SK-N-SH (cell line): ENCODE data around the gene PLCG2. TPM values are rescaled to one million over a fixed set of nuclear protein-coding genes. Genes with fewer than 3 reads are reported as not detected.

Experiments
- CTCF ChIA-PET: fragments of 300-600, 350-600 bp; formaldehyde crosslinking; extraction: SDS; loops from one replicate; lab custom pipeline; 2021; lab: Yijun Ruan, JAX
- POLR2A ChIA-PET: fragments of 350-600 bp; sonication (Branson Sonifier 250); formaldehyde crosslinking; extraction: SDS; loops from one replicate; lab custom pipeline; 2020; ENCODE audit warnings: antibody characterized with exemption, inconsistent platforms; lab: Yijun Ruan, JAX
- DNase-seq: peaks from one replicate; pipeline ENCODE4 v3.0.0; 2012
- H2AFZ ChIP-seq: fragments of 200-600 bp; sonication (generic); 2 replicates; pipeline ENCODE4 v1.8.1; 2016; ENCODE audit warnings: antibody characterized with exemption, mild to moderate bottlenecking, low read depth
- H3F3A ChIP-seq: fragments of 200-600 bp; sonication (generic); replicated peaks from 2 replicates; pipeline ENCODE3; 2016; ENCODE audit warnings: antibody characterized with exemption, mild to moderate bottlenecking; ENCODE audit not compliant: insufficient read depth
- H3K27ac ChIP-seq, 2 experiments: fragments of 200-500 bp in 1 of 2; fragments of 200-600 bp in 1 of 2; sonication (Bioruptor generic) in 1 of 2; sonication (generic), shearing (Covaris generic) in 1 of 2; 2 replicates each; pipeline versions ENCODE4 v1.5.1 to v1.6.1; 2014 to 2016; ENCODE audit warnings: low read depth in 2 of 2, inconsistent platforms in 1 of 2, low read length in 1 of 2, mild to moderate bottlenecking in 1 of 2, mixed read lengths in 1 of 2
- H3K27me3 ChIP-seq: fragments of 200-600 bp; sonication (generic), shearing (Covaris generic); 2 replicates; pipeline ENCODE4 v1.6.1; 2016; ENCODE audit warnings: mixed run types; ENCODE audit not compliant: insufficient read depth
- H3K36me3 ChIP-seq, 2 experiments: fragments of 200-500 bp in 1 of 2; fragments of 200-600 bp in 1 of 2; sonication (Bioruptor generic) in 1 of 2; sonication (generic) in 1 of 2; replicated peaks in 1 of 2; 2 replicates each; pipeline versions ENCODE3 to v1.5.1; 2014 to 2016; ENCODE audit warnings: low read length in 1 of 2, mild to moderate bottlenecking in 1 of 2; ENCODE audit not compliant: insufficient read depth in 2 of 2, control insufficient read depth in 1 of 2
- H3K4me1 ChIP-seq, 2 experiments: fragments of 200-500 bp in 1 of 2; fragments of 200-600 bp in 1 of 2; sonication (Bioruptor generic) in 1 of 2; sonication (generic), shearing (Covaris generic) in 1 of 2; 2 replicates each; pipeline versions ENCODE4 v1.5.1 to v1.6.1; 2014 to 2016; ENCODE audit warnings: low read depth in 1 of 2, low read length in 1 of 2, mixed run types in 1 of 2; ENCODE audit not compliant: insufficient read depth in 2 of 2, control insufficient read depth in 1 of 2
- H3K4me2 ChIP-seq: fragments of 200-600 bp; sonication (generic), shearing (Covaris generic); 2 replicates; pipeline ENCODE4 v1.6.1; 2017; ENCODE audit warnings: mixed run types
- H3K4me3 ChIP-seq, 2 experiments: fragments of 200-500 bp in 1 of 2; fragments of 200-600 bp in 1 of 2; sonication (Bioruptor generic) in 1 of 2; sonication (generic), shearing (Covaris generic) in 1 of 2; 2 replicates each; pipeline versions ENCODE4 v1.5.1 to v1.8.1; 2014 to 2016; ENCODE audit warnings: low read depth in 2 of 2, inconsistent platforms in 1 of 2, low read length in 1 of 2, mild to moderate bottlenecking in 1 of 2, mixed read lengths in 1 of 2, moderate library complexity in 1 of 2
- H3K79me2 ChIP-seq: fragments of 200-600 bp; sonication (generic); 2 replicates; pipeline ENCODE4 v1.8.1; 2017; ENCODE audit warnings: mild to moderate bottlenecking; ENCODE audit not compliant: insufficient read depth
- H3K9ac ChIP-seq: fragments of 200-600 bp; sonication (generic); 2 replicates; pipeline ENCODE4 v1.6.1; 2017; ENCODE audit warnings: mixed run types
- H3K9me2 ChIP-seq: fragments of 200-600 bp; sonication (generic); 2 replicates; pipeline ENCODE4 v1.6.1; 2017; ENCODE audit warnings: mixed run types
- H3K9me3 ChIP-seq: fragments of 200-600 bp; sonication (generic); 2 replicates; pipeline ENCODE4 v1.6.1; 2017; ENCODE audit warnings: mixed run types, mild to moderate bottlenecking, moderate library complexity
- H4K20me1 ChIP-seq: fragments of 200-600 bp; sonication (generic); 2 replicates; pipeline ENCODE4 v1.6.1; 2017; ENCODE audit warnings: mild to moderate bottlenecking, mixed run types; ENCODE audit not compliant: insufficient read depth
- CHD2 ChIP-seq: fragments of 150-350 bp; IDR thresholded peaks from 2 replicates; pipeline ENCODE4 v1.6.1; 2018; ENCODE audit warnings: low read length; ENCODE audit not compliant: partially characterized antibody
- ELF1 ChIP-seq: IDR thresholded peaks from 2 replicates; pipeline ENCODE4 v1.4.0; 2012
- EP300 ChIP-seq, 2 experiments: IDR thresholded peaks; 2 replicates each; pipeline versions ENCODE4 v1.4.0 to v1.6.1; 2012; ENCODE audit warnings: borderline replicate concordance in 1 of 2, low read depth in 1 of 2, low read length in 1 of 2
- FOXJ3 ChIP-seq: sonication (generic); formaldehyde crosslinking; IDR thresholded peaks from 2 replicates; pipeline ENCODE4 v1.5.1; 2020; ENCODE audit warnings: mild to moderate bottlenecking, missing genetic modification reagents
- GABPA ChIP-seq: IDR thresholded peaks from 2 replicates; pipeline ENCODE4 v1.4.0; 2012; ENCODE audit warnings: low read depth, mild to moderate bottlenecking
- JUND ChIP-seq: IDR thresholded peaks from 2 replicates; pipeline ENCODE4 v1.4.0; 2012
- MXI1 ChIP-seq: IDR thresholded peaks from 2 replicates; pipeline ENCODE4 v1.6.1; 2012; ENCODE audit warnings: mild to moderate bottlenecking, low read depth, low read length, improper control_type of control experiment
- NFIC ChIP-seq: IDR thresholded peaks from 2 replicates; pipeline ENCODE4 v1.4.0; 2012; ENCODE audit warnings: borderline replicate concordance
- NRF1 ChIP-seq: IDR thresholded peaks from 2 replicates; pipeline ENCODE4 v1.6.1; 2012; ENCODE audit warnings: low read depth, mild to moderate bottlenecking, low read length
- POLR2AphosphoS5 ChIP-seq: IDR thresholded peaks from 2 replicates; pipeline ENCODE4 v1.6.1; 2012; ENCODE audit warnings: low read depth, low read length
- RXRA ChIP-seq: IDR thresholded peaks from 2 replicates; pipeline ENCODE4 v1.4.0; 2012; ENCODE audit warnings: low read depth, mild to moderate bottlenecking, borderline replicate concordance
- SIN3A ChIP-seq: IDR thresholded peaks from 2 replicates; pipeline ENCODE4 v1.6.1; 2012; ENCODE audit warnings: low read depth, mild to moderate bottlenecking, low read length, moderate library complexity, borderline replicate concordance
- TCF12 ChIP-seq: IDR thresholded peaks from 2 replicates; pipeline ENCODE4 v1.4.0; 2012
- TEAD4 ChIP-seq: IDR thresholded peaks from 2 replicates; pipeline ENCODE4 v1.4.0; 2012; ENCODE audit warnings: mild to moderate bottlenecking, borderline replicate concordance; ENCODE audit not compliant: insufficient read depth
- YY1 ChIP-seq: IDR thresholded peaks from 2 replicates; pipeline ENCODE4 v1.4.0; 2012; ENCODE audit warnings: low read depth, mild to moderate bottlenecking
- WGBS: methylation state at CpG from one replicate; pipeline ENCODE4 v1.1.6; 2017; ENCODE audit warnings: low lambda C conversion rate; 5-methylcytosine and 5-hydroxymethylcytosine counted together
- polyA plus RNA-seq, 3 experiments: library from polyadenylated mRNA; depleted of rRNA; stranded (reverse); fragments of >200 nt; gene quantifications; 2 replicates each; pipeline ENCODE4 v1.2.3, GENCODE V29; 2012
- TF ChIP-seq, protein P1 (sequence below): fragments of 150-350 bp; IDR thresholded peaks from 2 replicates; pipeline ENCODE4 v1.6.1; 2017; ENCODE audit warnings: antibody characterized with exemption, low read length, low read depth, borderline replicate concordance
- TF ChIP-seq, protein P2 (sequence below): IDR thresholded peaks from 2 replicates; pipeline ENCODE4 v1.4.0; 2012; ENCODE audit warnings: low read depth, borderline replicate concordance
- TF ChIP-seq, protein P3 (sequence below): IDR thresholded peaks from 2 replicates; pipeline ENCODE4 v1.4.0; 2012; ENCODE audit warnings: low read depth, borderline replicate concordance
- TF ChIP-seq, protein P4 (sequence below): IDR thresholded peaks from 2 replicates; pipeline ENCODE4 v1.6.1; 2012; ENCODE audit warnings: mild to moderate bottlenecking, low read depth, low read length, moderate library complexity

Gene PLCG2
- polyA plus RNA-seq, 1 of the 3 experiments (the other 2 are of a cell fraction), result 0.23 TPM

DNA sequence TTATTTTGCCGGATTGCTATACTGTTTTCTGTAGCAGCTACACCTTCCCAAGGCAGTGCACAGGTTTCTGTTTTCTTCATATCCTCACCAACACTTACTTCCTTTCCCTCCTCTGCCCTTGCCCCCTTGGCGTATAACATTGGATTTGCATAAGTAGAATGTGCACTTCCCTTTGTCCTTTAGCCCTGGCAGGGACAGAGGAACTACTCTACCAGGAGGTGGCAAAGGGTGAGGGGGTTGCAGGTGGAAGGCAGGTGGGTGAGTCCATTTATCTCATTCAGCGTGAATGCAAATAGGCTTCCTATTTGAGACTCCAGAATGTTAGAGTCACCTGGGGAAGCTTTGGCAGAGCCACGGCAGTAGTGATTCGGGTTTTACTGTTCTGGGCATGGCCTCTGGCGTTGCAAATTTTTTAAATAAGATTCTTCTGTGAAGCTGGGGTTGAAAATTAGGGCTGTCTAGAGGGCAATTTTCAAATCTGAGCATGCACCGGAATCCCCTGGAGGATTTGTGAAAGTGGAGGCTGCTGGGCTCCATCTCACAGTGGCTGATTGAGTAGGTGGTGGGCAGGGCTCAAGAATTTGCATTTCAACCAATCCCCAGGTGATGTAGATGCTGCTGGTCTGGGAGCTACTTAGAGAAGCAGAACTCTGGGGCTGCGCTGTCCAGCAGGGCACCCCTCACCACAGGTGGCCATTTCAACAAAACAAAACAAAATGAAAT, 84.7 kb downstream of the PLCG2 start:
- no peaks in the 10 kb centered on the region for H3K36me3 ChIP-seq
- H3K9me3 ChIP-seq, result no peaks in the 10 kb centered on the region
- H3K9me2 ChIP-seq, result no peaks in the 10 kb centered on the region
- 31% methylated on average over 8 of the region's 8 CpGs for WGBS
- TF ChIP-seq, protein P1, sequence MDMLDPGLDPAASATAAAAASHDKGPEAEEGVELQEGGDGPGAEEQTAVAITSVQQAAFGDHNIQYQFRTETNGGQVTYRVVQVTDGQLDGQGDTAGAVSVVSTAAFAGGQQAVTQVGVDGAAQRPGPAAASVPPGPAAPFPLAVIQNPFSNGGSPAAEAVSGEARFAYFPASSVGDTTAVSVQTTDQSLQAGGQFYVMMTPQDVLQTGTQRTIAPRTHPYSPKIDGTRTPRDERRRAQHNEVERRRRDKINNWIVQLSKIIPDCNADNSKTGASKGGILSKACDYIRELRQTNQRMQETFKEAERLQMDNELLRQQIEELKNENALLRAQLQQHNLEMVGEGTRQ, result no peak
- TF ChIP-seq JUND, result no peak
- no peak for TF ChIP-seq RXRA
- no peak for TF ChIP-seq MXI1
- TF ChIP-seq, protein P2, sequence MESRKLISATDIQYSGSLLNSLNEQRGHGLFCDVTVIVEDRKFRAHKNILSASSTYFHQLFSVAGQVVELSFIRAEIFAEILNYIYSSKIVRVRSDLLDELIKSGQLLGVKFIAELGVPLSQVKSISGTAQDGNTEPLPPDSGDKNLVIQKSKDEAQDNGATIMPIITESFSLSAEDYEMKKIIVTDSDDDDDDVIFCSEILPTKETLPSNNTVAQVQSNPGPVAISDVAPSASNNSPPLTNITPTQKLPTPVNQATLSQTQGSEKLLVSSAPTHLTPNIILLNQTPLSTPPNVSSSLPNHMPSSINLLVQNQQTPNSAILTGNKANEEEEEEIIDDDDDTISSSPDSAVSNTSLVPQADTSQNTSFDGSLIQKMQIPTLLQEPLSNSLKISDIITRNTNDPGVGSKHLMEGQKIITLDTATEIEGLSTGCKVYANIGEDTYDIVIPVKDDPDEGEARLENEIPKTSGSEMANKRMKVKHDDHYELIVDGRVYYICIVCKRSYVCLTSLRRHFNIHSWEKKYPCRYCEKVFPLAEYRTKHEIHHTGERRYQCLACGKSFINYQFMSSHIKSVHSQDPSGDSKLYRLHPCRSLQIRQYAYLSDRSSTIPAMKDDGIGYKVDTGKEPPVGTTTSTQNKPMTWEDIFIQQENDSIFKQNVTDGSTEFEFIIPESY, result no peak
- TF ChIP-seq, protein P3, sequence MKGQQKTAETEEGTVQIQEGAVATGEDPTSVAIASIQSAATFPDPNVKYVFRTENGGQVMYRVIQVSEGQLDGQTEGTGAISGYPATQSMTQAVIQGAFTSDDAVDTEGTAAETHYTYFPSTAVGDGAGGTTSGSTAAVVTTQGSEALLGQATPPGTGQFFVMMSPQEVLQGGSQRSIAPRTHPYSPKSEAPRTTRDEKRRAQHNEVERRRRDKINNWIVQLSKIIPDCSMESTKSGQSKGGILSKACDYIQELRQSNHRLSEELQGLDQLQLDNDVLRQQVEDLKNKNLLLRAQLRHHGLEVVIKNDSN, result no peak
- TF ChIP-seq POLR2AphosphoS5, result no peak
- no peak for TF ChIP-seq YY1
- no peak for TF ChIP-seq TCF12
- TF ChIP-seq TEAD4, result no peak
- no peak for TF ChIP-seq SIN3A
- no peak for TF ChIP-seq CHD2
- TF ChIP-seq NFIC, result no peak
- TF ChIP-seq EP300 (IDR thresholded peaks at IDR 0.05; ENCODE audit: borderline replicate concordance in 1 of 2, low read depth in 1 of 2, low read length in 1 of 2), result no peak
- no peak for TF ChIP-seq GABPA
- TF ChIP-seq FOXJ3 (CRISPR knock-in tag), result no peak
- no peak for TF ChIP-seq ELF1
- TF ChIP-seq NRF1, result no peak
- TF ChIP-seq, protein P4, sequence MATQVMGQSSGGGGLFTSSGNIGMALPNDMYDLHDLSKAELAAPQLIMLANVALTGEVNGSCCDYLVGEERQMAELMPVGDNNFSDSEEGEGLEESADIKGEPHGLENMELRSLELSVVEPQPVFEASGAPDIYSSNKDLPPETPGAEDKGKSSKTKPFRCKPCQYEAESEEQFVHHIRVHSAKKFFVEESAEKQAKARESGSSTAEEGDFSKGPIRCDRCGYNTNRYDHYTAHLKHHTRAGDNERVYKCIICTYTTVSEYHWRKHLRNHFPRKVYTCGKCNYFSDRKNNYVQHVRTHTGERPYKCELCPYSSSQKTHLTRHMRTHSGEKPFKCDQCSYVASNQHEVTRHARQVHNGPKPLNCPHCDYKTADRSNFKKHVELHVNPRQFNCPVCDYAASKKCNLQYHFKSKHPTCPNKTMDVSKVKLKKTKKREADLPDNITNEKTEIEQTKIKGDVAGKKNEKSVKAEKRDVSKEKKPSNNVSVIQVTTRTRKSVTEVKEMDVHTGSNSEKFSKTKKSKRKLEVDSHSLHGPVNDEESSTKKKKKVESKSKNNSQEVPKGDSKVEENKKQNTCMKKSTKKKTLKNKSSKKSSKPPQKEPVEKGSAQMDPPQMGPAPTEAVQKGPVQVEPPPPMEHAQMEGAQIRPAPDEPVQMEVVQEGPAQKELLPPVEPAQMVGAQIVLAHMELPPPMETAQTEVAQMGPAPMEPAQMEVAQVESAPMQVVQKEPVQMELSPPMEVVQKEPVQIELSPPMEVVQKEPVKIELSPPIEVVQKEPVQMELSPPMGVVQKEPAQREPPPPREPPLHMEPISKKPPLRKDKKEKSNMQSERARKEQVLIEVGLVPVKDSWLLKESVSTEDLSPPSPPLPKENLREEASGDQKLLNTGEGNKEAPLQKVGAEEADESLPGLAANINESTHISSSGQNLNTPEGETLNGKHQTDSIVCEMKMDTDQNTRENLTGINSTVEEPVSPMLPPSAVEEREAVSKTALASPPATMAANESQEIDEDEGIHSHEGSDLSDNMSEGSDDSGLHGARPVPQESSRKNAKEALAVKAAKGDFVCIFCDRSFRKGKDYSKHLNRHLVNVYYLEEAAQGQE, result no peak
- no peaks in the 10 kb centered on the region for H3K4me1 ChIP-seq
- ChIA-PET CTCF (interaction anchor here (1.8 to 2.3 kb wide), 2 partner anchors 10 to 11 kb away, joined by 4 to 8 read pairs; no protein-coding TSS in a partner anchor), POLR2A (no interaction called here)
- no peak for DNase-seq
- H3K79me2 ChIP-seq, result no peaks in the 10 kb centered on the region
- no peak overlapping the region for H3K27ac ChIP-seq
- H3K4me2 ChIP-seq, result no peak overlapping the region
- H4K20me1 ChIP-seq, result no peaks in the 10 kb centered on the region
- H3F3A ChIP-seq, result no peaks in the 10 kb centered on the region
- H3K4me3 ChIP-seq, result no peak overlapping the region
- peaks cover 14% of the 10 kb centered on the region; the same call in 1 of the 2 replicates for H3K27me3 ChIP-seq
- no peak overlapping the region for H3K9ac ChIP-seq
- H2AFZ ChIP-seq, result no peak overlapping the region
